ENCODE measurements around the gene KCTD21. TPM values are rescaled to one million over a fixed set of nuclear protein-coding genes. Genes with fewer than 3 reads are reported as not detected.

Gene KCTD21
- total and polyA plus RNA-seq, 2 of the 4 experiments (the other 2 are of a cell fraction) = 12.2 to 12.5 TPM

- H3K23ac ChIP-seq (ENCODE audit: low read depth, low read length) = no peak overlapping the region; the same call in 1 of the 2 replicates
- peak overlapping the region; percentile 70 for H2AK9ac ChIP-seq (replicated peaks; ENCODE audit: low read depth, low read length, poor library complexity)
- H3K18ac ChIP-seq (ENCODE audit: low read depth, low read length) = no peak overlapping the region
- dilution Hi-C loops (cut with HindIII; ENCODE audit: low sequenced_read_pairs, unreplicated experiment) (no loop called here), intact Hi-C loops (cut with micrococcal nuclease) (no loop called here), in situ Hi-C loops (cut with MboI; ENCODE audit: low sequenced_read_pairs) (loop anchor here (10.0 kb wide), 1 partner anchor 343 kb away; no protein-coding TSS in a partner anchor)
- 100% methylated on average over 2 of the region's 13 CpGs; no CpG with 5 or more reads in 1 of the 2 experiments for WGBS, 2 experiments (ENCODE audit: extremely low coverage in 2 of 2, insufficient read length in 1 of 2)
- H3K79me1 ChIP-seq (ENCODE audit: low read depth in 1 of 2, low read length in 2 of 2) = peaks cover 0 to 9% of the 10 kb centered on the region in 2 experiments; a peak in 1 of 4 replicates
- no peak overlapping the region for H3K4ac ChIP-seq (ENCODE audit: low read depth, low read length)
- no peak overlapping the region for H3K9ac ChIP-seq (ENCODE audit: low read depth, low read length)
- H3K9me3 ChIP-seq (ENCODE audit: control insufficient read depth, insufficient read depth, low read length) = no peaks in the 10 kb centered on the region
- ATAC-seq (ENCODE audit: low read depth) (no peak), DNase-seq (no peak)
- H3K36me3 ChIP-seq (ENCODE audit: control insufficient read depth, insufficient read depth, low read length) = peaks cover 66% of the 10 kb centered on the region
- peaks cover 22% of the 10 kb centered on the region; the same call in 1 of the 2 replicates for H3K9me1 ChIP-seq (ENCODE audit: insufficient read depth, low read length)
- H3K27me3 ChIP-seq (ENCODE audit: control insufficient read depth, insufficient read depth, low read length) = no peaks in the 10 kb centered on the region
- H2BK20ac ChIP-seq (ENCODE audit: low read depth, low read length) = no peak overlapping the region
- BruUV-seq (replicated peaks) = no TSS peak
- no peak overlapping the region for H3K56ac ChIP-seq (ENCODE audit: extremely low read depth, insufficient read depth, low read length)
- H3K4me2 ChIP-seq (ENCODE audit: low read depth, low read length) = no peak overlapping the region
- H3K14ac ChIP-seq (replicated peaks; ENCODE audit: low read depth, low read length) = no peak overlapping the region
- peaks cover under 1% of the 10 kb centered on the region; the same call in 1 of the 2 replicates for H3K4me1 ChIP-seq (ENCODE audit: control insufficient read depth, insufficient read depth, low read length)
- H2BK5ac ChIP-seq (ENCODE audit: low read depth, low read length, poor library complexity, severe bottlenecking) = no peak overlapping the region
- TF ChIP-seq USF2 (IDR thresholded peaks at IDR 0.05; ENCODE audit: low read depth, low read length) (no peak), MXI1 (IDR thresholded peaks at IDR 0.05; ENCODE audit: borderline replicate concordance, low read depth, low read length) (no peak), BHLHE40 (IDR thresholded peaks at IDR 0.05; ENCODE audit: low read depth, low read length) (no peak), RCOR1 (IDR thresholded peaks at IDR 0.05; ENCODE audit: insufficient replicate concordance, low read length) (no peak), RFX5 (IDR thresholded peaks at IDR 0.05; ENCODE audit: low read depth, low read length) (no peak), RAD21 (IDR thresholded peaks at IDR 0.05; ENCODE audit: low read length) (no peak), CEBPB (IDR thresholded peaks at IDR 0.05; ENCODE audit: low read depth, low read length) (no peak), SMC3 (IDR thresholded peaks at IDR 0.05; ENCODE audit: low read depth, low read length) (no peak), CTCF (conservative IDR thresholded peaks at IDR 0.05; ENCODE audit: low read depth, low read length) (no peak)
- H2BK120ac ChIP-seq (ENCODE audit: low read depth, low read length) = no peak overlapping the region
- H2AK5ac ChIP-seq (ENCODE audit: low read depth, low read length) = no peak overlapping the region
- POLR2A ChIA-PET (ENCODE audit: unreplicated experiment) = no interaction called here
- H4K8ac ChIP-seq (ENCODE audit: low read depth in 2 of 2, low read length in 2 of 2) = no peak overlapping the region
- CTCF ChIA-PET = no interaction called here
- H3K4me3 ChIP-seq (ENCODE audit: insufficient read depth, low read depth, low read length) = no peak overlapping the region
- H4K20me1 ChIP-seq (ENCODE audit: insufficient read depth, low read length) = peaks cover 3% of the 10 kb centered on the region; the same call in 1 of the 2 replicates
- H4K91ac ChIP-seq (ENCODE audit: insufficient read depth, low read depth, low read length) = no peak overlapping the region
- H3K27ac ChIP-seq (ENCODE audit: insufficient read depth, low read length) = no peak overlapping the region
- no peak overlapping the region for H4K5ac ChIP-seq (ENCODE audit: low read depth, low read length)
- H2BK15ac ChIP-seq (ENCODE audit: low read depth, low read length) = no peak overlapping the region
- no peak overlapping the region for H2AFZ ChIP-seq (replicated peaks; ENCODE audit: low read length, poor library complexity)
Observed at GRCh38 chr11:78221396-78222315, 33.2 kb upstream of the KCTD21 start.
